ENCODE results near the gene MUC2.

The MUC2 gene

GRCh38 chr11:1118755-1119603 lies 44.3 kb downstream of the MUC2 start:
- no peak for TF ChIP-seq ZFX (IDR thresholded peaks at IDR 0.05)
- no peak overlapping the region for H3K27ac ChIP-seq

GRCh38 chr11:1119604-1120146 lies 45.0 kb downstream of the MUC2 start:
- H3K27ac ChIP-seq, result no peak overlapping the region
- TF ChIP-seq ZFX (IDR thresholded peaks at IDR 0.05), result no peak
- no peak for TF ChIP-seq CTCF (conservative IDR thresholded peaks at IDR 0.05)

- TF ChIP-seq ZFX (IDR thresholded peaks at IDR 0.05), result no peak
- TF ChIP-seq CTCF (conservative IDR thresholded peaks at IDR 0.05), result no peak
These were observed 46.1 kb downstream of the MUC2 start for GRCh38 chr11:1120532-1121330.

GRCh38 chr11:1121331-1121812 lies 46.7 kb downstream of the MUC2 start:
- TF ChIP-seq CTCF (conservative IDR thresholded peaks at IDR 0.05) (no peak), ZFX (IDR thresholded peaks at IDR 0.05) (no peak)
- H3K27ac ChIP-seq, result no peak overlapping the region

More at GRCh38 chr11:1120532-1121330, 46.1 kb downstream of the MUC2 start:
- no peak overlapping the region for H3K27ac ChIP-seq

GRCh38 chr11:1121813-1122663 lies 47.4 kb downstream of the MUC2 start:
- TF ChIP-seq CTCF (conservative IDR thresholded peaks at IDR 0.05) (no peak), ZFX (IDR thresholded peaks at IDR 0.05) (no peak)
- H3K27ac ChIP-seq, result no peak overlapping the region

GRCh38 chr11:1122664-1123002 lies 48.0 kb downstream of the MUC2 start:
- no peak overlapping the region for H3K27ac ChIP-seq
- TF ChIP-seq ZFX (IDR thresholded peaks at IDR 0.05), result no peak
- no peak for TF ChIP-seq CTCF (conservative IDR thresholded peaks at IDR 0.05)

- TF ChIP-seq CTCF (conservative IDR thresholded peaks at IDR 0.05), result no peak
- no peak for TF ChIP-seq ZFX (IDR thresholded peaks at IDR 0.05)
- H3K27ac ChIP-seq, result no peak overlapping the region
These were observed 49.3 kb downstream of the MUC2 start for GRCh38 chr11:1123970-1124369.

Data from C4-2B (cell line).